M059J (cell line): ENCODE measurements around the gene ANK2. TPM values are rescaled to one million over a fixed set of nuclear protein-coding genes. Genes with fewer than 3 reads are reported as not detected.

ENCODE experiments used
- DNase-seq: peaks from one replicate; pipeline ENCODE4 v3.0.0-alpha.2; 2012; ENCODE audit warnings: low read depth
- total RNA-seq: library from RNA; depleted of rRNA; stranded (reverse); fragments of >200 nt; shearing (Covaris generic); gene quantifications from 2 replicates; pipeline ENCODE4 v1.2.3, GENCODE V29; 2014

The ANK2 gene
- total RNA-seq, 1 experiment from 2014 or later, result 0.27 TPM

DNA sequence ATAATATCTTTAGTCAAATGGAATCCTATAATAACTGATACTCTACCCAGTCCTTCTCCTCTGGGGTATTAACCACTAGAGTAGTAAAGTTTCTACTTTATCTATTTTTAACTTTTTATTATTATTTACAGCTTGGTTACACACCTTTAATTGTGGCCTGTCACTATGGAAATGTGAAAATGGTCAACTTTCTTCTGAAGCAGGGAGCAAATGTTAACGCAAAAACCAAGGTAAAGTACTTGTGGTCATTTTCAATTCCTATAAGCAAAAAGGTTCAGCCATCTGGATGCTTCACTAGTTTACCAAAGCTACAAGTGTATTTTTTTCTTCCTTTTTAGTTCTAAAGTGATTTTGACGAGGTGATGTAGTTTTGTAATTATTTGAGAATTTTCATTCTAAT lies 238.8 kb downstream of the ANK2 start:
- DNase-seq, result no peak

GRCh38 chr4:113288696-113289095 lies 239.2 kb downstream of the ANK2 start:
- DNase-seq, result no peak

GRCh38 chr4:113289766-113290165 lies 240.3 kb downstream of the ANK2 start:
- no peak for DNase-seq

- no peak for DNase-seq
Observed at GRCh38 chr4:113290666-113291065, 241.2 kb downstream of the ANK2 start.

- DNase-seq, result no peak
Observed at GRCh38 chr4:113292371-113293042, 243.1 kb downstream of the ANK2 start.

- peak; percentile 36 for DNase-seq
Observed at GRCh38 chr4:113293043-113293560, 243.6 kb downstream of the ANK2 start.

GRCh38 chr4:113293674-113294073 lies 244.2 kb downstream of the ANK2 start:
- DNase-seq, result no peak

DNA sequence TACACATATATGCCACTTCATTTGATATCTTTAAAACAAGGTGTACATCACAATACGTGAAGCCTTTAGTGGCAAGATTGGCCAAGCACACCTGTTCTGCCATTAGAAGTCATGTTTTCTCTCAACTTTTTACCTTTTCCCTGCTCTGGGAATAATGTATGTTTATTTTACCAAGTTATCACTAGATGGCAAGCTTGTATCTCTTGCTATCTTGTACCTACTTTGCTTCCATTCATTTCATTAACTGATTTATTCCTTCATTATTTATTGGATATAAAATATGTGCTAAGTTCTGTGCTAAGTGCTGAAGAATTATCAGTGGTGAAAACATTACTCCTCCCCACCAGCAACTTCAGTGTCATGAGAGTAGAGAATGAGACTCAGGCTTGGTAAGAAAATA lies 245.5 kb downstream of the ANK2 start:
- no peak for DNase-seq

- DNase-seq, result peak; percentile 78
Observed at GRCh38 chr4:113300471-113300928, 251.0 kb downstream of the ANK2 start.

DNA sequence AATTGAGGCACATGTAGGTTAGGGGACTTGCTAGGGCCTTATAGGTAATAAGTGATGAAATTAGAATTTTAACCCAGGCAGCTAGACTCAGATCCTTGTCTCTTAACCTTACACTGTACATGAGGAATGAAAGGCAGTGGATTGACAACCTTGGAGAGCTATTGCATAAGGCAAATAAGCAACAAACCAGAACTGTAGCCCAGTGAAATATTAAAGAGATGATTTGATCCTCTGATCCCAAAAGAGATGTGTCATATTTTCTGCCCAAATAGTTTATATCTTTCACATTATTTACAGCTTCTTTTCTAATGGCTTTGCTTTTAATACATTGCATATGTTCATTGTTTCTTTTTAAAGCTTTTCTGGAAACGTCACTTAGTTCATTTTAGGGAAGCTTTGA lies 252.6 kb downstream of the ANK2 start:
- DNase-seq, result no peak

DNA sequence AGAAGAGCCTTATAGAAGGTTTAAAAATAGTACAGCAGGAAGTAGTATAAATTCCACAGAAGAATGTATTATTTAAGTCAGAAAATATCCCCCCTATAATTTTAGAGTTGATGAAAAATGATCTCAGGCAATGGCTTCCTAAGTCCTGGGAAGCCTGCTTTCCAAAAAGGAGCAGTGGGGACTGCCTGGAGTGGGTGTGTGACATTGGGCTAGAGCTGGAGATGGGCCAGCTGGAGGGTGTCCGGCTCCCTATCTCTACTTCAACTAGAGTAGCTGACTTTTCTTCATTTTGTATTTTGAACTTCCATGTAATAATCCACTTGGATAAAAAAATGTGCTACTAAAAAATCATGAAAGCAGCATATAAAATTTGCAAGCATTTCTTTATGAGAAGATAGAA lies 253.9 kb downstream of the ANK2 start:
- DNase-seq, result no peak

- DNase-seq, result no peak
Observed at GRCh38 chr4:113311047-113311446, 261.6 kb downstream of the ANK2 start.

DNA sequence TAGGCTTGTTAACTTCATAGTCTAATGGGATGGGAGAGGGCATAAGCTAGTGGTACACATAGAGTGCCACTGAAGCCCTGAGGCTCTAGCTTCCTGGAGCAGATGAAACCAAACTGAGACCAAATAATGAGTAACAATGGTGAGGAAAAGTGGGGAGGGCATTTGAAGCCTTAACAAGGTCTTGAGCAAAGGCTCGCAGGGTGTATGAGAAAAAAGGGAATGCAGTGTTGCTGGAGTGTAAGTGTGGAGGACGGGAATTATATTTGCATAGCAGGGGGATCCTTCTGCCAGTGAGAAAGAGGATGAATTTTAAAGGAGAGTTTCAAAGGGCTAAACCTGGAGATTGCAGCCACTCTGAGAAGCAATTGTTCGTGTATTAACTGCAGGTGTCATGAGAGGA lies 263.1 kb downstream of the ANK2 start:
- DNase-seq, result no peak

GRCh38 chr4:113314426-113314825 lies 265.0 kb downstream of the ANK2 start:
- no peak for DNase-seq

GRCh38 chr4:113316879-113317278 lies 267.4 kb downstream of the ANK2 start:
- DNase-seq, result no peak

GRCh38 chr4:113317523-113317922 lies 268.1 kb downstream of the ANK2 start:
- DNase-seq, result no peak

GRCh38 chr4:113322736-113323135 lies 273.3 kb downstream of the ANK2 start:
- DNase-seq, result no peak

- peak; percentile 23 for DNase-seq
Observed at GRCh38 chr4:113325876-113326615, 276.6 kb downstream of the ANK2 start.

DNA sequence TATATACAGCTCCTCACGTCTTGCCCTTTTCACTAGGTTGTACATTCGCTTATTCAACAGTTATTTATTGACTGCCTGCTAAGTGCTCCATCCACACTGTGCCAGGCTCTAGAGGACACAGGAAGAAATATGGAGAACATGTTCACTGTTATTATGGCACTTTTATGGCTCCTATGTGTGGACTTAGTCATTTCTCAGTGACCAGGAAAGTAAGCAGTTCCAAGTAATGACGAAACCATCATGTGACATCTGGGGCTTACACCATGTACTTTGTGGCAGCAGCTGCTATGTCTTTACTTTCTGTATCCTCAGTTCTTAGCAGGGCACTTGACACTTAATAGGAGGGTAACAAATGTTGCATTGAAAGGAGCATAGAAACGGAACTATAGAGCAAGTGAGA lies 278.0 kb downstream of the ANK2 start:
- peak; percentile 23 for DNase-seq

DNA sequence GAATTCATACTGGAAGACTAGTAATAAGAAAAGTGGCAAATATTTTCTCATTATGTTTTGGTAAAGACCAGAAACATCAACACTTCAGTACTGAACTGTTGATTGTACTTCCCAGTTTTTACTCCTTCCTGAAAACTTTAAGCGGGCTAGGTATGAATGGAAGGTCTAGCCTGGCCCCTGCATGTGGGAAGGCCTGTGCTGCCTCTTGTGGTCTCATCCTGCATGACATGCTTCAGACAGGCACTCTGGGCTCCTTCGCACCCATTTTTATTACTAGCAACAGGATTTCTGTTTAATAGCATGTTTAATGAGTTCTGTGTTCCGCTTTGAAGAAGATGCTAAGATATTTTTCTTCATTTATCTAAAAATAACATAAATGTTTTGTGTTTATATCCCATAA lies 279.1 kb downstream of the ANK2 start:
- peak; percentile 8 for DNase-seq

DNA sequence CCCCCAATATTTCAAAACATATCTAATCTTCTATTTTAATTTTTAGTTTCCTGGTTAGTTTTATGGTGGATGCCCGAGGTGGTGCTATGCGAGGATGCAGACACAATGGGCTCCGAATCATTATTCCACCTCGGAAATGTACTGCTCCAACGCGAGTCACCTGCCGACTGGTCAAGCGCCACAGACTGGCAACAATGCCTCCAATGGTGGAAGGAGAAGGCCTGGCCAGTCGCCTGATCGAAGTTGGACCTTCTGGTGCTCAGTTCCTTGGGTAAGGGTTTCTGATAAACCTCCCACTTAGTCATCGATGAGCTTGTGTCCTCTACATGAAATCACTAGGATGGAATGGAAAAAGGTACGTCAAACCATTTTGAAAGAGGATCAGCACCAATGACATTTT lies 280.7 kb downstream of the ANK2 start:
- no peak for DNase-seq

GRCh38 chr4:113331811-113332210 lies 282.4 kb downstream of the ANK2 start:
- no peak for DNase-seq

DNA sequence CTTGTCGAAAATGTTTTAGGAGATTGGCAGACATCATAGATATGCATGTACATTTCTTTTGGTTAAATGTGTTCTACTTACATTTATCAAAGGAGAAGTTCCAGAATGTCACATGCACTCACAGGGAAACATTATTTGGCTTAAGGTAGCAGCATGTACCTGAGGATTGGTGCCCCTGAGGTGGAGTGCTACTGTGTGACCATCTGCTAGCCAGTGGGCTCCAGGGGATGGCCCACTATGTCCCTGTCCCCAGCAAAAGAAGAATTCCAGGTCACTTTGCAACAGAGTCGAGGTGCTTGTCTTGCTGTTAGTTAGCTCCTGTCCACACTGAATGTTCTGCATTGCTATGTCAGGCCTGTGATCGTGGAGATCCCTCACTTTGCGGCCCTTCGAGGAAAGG lies 283.2 kb downstream of the ANK2 start:
- no peak for DNase-seq
